ENCODE measurements around the gene MUC4.
A peak's percentile ranks its signal among the peaks of the same experiment; 100 is the strongest.
"Not testable (repeated sequence)": the region's sequence is repeated elsewhere in the genome, so short reads cannot be mapped to it uniquely, and the experiment has no call there.

Gene MUC4

DNA sequence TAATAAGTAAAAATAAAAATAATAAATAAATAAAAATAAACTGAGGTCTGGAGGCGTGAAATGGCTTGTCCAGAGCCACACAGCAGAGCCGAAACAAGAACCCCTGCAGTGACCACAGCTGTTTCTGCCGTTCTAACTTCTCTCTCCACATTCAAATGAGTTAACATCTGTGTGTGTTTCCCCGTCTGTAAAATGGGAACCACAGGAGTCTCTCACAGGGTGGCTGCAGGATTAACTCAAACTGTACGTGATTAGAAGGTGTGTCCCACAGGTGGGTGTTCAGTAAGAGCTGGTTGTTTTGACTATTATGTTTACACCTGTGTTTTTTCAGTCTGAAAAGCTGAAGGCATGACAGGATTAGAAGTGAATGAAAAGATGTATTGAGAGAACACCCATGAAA lies 27.0 kb upstream of the MUC4 start:
- no peak for DNase-seq (ENCODE audit: low spot score)

DNA sequence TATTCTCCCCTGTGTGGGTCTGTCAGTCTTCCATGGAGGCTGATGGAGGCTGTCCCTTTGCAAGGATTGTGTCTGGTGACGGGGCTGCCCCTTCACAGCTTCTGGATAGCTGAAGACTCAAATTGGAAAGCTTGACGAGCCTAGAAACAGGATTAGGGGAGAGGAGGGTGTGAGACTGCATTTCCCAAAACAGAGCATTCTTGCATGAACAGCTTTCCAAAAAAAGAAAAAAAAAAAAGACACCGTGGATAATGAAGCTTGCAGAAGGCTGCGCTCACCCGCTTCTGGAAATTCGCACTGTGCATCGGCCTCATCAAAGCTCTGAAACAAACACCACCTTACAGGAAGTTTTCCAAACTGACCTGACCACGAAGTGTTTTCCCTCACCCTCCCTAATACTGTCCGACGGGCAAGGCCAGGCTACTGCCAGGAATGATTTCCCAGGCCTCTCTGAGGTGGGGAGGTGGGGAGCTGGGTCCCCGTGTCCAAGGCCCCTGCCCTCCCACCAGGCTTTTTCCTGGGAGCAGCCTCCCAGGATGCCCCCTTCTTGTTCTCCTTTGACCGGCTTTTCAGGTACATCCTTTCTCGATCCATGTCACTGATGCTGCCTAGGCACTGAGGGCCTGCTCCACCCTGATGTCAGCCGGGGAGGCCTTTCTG lies 24.9 kb upstream of the MUC4 start:
- DNase-seq (ENCODE audit: low spot score) = no peak

DNA sequence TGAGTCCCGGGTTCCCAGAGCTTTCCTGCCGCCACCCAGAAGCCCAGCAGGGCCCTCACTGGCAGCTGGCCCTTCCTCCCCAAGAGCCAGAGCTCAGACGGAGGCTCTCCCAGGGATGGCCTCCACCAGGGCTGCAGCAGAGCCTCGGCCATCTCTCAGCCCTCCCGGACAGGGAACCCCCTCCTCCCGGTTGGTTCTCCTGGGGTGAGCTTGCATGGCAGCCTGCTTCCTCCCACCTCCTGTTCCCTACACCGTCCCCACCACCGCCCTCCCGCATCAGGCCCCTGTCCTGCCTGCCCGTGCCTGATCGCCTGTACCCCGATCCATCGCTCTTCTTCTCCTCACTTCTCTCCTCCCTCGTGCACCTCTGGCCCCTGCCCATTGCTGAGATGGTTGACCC lies 24.1 kb upstream of the MUC4 start:
- no peak for DNase-seq (ENCODE audit: low spot score)

DNA sequence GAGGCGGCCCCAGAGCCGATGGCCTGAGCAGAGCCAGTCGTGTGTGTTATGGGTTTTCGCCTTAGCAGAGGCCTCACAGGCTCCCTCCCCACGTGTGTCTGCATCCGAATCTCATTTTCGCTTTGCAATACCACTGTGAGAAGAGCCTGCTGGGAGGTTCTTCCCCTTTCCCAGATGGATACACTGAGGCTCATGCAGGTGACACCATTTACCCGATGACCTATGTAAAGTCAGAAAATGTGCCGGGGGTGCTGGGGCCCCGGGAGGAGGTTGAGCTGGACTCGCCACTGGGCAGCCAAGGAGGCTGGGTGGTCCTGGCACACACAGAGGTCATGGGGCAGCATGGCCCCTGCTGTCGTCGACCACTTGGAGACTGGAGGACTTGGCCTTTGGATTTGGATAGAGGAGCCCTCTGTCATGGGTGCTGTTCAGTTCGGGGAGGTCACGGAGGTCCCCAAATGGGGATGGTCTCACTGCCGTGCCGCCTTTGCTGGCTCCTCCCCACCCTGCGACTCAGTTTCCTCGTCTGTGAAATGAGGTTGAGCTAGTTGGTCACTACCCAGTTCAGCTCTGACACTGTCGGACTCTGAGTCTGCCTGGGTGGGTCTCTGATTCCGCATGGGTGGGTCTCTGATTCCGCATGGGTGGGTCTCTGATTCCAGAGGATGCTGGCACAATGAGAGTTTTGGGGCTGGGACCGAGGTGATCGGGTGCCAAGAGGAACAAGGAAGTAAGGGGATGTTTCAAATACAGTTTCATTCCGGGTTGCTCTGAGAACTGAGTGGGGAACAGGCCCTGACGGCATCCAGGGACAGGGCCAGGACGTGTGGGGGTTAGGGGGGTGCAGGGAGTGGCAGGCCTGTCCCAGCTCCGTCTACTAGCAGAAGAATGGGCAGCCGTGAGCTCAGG lies 23.2 kb upstream of the MUC4 start:
- no peak for DNase-seq (ENCODE audit: low spot score)

DNA sequence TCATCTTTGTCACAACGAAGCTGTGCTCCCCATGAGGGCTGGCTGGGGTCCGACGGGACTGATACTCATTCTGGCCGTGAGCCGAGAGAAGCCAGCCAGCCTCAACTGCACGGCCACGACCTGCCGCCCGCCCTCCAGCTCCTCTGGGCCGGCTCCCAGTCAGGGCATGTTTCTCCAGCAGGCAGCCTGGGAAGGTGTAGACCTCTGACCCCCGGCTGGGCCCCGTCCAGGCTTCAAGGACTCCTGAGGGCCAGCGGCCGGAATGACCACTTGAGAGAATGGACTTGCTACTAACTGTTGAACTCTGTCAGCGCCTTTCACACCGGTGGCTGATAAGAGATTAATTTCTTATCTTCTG lies 18.1 kb upstream of the MUC4 start:
- DNase-seq (ENCODE audit: low spot score) = no peak

DNA sequence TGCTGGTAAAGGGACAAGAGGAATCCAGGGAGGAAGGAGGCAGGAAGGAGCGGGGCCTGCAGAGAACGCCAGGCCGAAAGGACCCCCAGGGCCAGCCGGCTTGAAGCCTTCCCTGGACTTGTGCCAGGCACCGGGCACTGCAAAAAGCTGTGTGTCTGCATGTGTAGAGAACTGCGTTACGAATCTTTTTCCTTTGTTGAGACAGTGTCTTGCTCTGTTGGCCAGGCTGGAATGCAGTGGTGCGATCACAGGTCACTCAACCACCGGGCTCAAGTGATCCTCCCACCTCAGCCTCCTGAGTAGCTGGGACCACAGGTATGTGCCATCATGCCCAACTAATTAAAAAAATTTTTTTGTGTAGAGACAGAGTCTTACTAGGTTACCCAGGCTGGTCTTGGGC lies 17.0 kb upstream of the MUC4 start:
- no peak for DNase-seq (ENCODE audit: low spot score)

DNA sequence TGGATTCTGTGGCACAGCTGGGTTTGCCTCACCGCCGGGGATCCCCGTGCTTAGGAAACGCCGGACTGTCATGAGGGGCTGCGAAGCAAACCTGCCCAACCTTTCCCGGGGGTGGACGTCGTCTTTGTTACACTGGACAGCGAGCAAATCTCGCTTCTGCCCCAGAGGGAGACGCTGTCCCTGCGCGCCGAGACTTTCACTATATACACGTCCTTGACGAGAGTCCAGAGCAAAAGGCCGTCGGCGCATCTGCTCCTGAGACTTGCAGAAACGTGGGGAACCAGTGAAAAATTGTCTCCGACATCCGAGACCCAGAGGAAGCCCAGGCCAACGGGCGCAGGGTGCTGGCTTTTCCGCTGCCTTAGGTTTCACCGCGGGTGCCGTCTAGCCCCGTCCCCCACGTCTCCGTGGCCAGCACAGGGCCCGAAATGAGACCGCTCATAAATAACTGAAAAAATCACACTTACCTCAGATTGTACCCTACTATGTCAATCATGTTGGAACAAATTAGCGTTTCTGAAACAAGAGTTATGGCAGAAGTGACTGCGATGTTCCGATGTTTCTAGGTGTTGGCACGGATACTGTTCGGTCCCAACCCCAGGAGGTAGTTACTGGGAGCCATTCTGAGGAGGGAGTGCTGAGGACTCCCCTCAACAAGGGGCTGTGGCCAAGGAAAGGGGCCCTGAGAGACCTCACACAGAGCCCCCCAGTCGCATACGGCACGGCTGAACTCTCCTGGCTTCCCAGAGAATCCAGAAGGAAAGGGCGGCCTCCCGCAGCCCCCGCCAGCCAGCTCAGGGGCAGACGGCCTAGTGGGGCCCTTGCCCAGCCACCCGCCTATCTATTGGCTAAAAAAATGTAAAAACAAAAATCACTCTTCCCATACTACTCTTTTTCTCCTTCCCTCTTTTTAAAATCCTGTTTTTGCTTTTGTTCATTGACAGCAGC lies 14.4 kb upstream of the MUC4 start:
- DNase-seq (ENCODE audit: low spot score) = no peak

DNA sequence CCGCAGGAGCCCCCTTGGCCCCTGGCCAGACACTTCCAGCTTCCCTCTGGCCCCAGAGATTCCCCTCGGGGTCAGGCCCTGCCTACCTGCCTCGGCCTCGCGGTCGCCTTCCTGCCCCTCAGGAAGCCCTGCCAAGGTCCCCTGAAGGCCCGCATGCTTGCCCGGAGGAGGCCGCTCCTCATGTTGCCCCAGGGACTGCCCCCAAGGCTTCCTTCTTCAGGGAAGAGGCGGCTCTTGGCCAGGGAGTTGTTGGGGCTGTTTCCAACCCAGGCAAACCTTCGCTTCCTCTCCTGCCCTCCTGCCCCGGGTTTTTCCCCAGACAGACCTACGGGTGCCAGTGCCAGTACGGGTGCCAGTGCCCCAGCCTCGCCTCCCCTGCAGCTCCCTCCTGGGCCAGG lies 13.5 kb upstream of the MUC4 start:
- DNase-seq (ENCODE audit: low spot score) = no peak

DNA sequence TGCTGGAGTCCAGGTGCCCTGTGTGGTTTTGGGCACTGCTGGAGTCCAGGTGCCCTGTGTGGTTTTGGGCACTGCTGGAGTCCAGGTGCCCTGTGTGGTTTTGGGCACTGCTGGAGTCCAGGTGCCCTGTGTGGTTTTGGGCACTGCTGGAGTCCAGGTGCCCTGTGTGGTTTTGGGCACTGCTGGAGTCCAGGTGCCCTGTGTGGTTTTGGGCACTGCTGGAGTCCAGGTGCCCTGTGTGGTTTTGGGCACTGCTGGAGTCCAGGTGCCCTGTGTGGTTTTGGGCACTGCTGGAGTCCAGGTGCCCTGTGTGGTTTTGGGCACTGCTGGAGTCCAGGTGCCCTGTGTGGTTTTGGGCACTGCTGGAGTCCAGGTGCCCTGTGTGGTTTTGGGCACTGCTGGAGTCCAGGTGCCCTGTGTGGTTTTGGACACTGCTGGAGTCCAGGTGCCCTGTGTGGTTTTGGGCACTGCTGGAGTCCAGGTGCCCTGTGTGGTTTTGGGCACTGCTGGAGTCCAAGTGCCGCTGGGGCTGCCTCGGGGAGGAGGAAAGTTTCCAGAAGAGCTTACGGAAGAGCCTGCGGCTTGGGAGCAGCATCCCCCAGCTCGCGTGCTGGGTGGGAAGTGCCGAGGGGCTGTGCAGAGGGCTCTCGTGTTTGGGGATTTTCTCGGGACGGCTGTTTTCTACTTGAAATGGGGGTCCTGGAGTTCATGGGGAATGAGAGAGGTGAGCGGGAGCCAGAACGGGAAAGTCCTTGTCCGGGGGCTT lies 12.9 kb upstream of the MUC4 start:
- DNase-seq (ENCODE audit: low spot score) = not testable (repeated sequence)

DNA sequence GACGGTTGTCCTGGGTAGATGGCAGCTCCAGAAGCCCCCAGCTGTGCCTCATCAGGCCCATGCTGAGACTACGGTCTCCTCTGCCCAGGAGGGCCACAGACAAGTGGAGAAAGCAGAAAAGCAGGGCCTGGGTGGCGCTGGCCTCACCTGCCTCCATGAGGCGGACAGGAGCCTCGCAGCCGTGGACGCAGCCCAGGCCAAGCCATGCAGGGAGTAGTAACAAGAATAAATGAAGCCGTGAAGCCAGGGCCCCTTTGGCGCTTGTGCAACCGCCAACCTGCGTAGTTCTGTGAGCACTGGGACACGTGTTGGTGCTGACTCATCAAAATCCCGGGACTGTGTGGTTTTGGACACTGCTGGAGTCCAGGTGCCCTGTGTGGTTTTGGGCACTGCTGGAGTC lies 12.3 kb upstream of the MUC4 start:
- DNase-seq (ENCODE audit: low spot score) = peak; percentile 40

DNA sequence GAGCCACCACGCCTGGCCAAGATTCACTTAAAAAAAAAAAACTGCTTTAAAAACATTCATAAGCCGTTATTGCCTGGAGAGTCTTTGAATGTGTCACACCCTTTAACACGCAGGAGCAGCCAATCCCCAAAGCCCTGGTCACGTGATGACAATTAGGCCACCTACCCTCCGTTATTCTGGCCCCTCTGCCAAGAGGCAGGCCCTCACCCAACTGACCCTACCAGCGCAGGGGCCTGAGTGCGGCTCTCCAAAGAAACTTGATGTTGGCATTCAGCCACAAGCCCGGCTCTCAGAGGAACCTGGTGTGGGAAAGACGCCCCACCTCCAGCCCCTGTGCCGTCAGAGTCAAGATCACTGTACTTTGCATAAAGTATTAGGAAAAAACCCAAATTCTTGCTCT lies 11.6 kb upstream of the MUC4 start:
- DNase-seq (ENCODE audit: low spot score) = no peak

DNA sequence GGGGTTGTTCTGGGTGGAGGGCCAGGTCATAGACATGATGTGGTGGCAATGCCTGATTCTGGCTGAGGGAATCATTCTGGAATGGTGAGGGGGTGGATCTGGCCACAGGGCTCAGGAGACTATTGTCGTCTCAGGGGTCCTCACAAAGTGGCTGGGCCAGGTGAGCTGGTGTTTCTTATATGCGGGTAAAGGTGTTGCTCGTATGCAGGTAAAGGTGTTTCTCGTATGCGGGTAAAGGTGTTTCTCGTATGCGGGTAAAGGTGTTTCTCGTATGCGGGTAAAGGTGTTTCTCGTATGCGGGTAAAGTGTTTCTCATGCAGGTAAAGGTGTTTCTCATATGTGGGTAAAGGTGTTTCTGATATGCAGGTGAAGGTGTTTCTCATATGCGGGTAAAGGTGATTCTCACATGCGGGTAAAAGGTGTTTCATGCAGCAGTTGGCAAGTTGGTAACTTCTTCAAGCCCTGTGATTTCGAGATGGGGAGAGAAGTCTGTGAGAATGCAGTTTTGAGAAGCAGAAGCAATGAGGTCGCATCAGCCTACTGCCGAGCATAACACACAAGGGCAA lies 10.5 kb upstream of the MUC4 start:
- DNase-seq (ENCODE audit: low spot score) = no peak

DNA sequence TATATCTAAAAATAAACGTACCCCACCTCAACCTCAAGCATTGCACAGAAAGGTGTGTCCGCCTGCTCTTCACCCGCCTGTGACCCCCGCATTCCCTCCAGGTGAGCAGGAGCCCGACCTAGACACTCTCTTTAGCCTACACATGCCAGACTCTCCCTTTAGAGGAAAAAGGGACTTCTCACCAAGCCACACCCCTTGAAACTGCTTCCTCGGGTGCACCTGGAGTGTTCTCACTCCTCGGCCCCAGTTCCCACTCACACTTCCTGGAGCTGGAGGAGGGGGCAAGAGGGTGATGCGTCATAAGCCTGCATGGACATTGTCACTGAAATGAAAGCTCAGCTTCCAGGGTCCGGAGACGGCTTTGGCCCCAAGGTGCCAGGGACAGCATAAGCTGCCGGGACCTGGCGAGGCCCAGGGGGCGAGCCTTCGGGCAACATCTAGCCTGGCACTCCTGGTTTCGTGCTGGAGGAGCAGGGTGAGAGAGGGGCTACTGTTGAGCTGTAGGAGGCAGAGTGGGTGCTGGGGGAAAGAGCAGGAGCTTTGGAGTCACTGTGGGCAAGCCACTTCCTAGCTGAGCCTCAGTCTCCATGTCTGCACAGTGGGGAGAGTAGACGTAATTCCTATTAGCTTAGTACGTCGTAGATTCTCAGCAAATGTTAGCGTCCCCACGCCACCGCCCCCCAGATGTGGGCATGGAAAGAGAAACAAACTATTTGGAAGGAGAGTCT lies 9.8 kb upstream of the MUC4 start:
- no peak for DNase-seq (ENCODE audit: low spot score)

DNA sequence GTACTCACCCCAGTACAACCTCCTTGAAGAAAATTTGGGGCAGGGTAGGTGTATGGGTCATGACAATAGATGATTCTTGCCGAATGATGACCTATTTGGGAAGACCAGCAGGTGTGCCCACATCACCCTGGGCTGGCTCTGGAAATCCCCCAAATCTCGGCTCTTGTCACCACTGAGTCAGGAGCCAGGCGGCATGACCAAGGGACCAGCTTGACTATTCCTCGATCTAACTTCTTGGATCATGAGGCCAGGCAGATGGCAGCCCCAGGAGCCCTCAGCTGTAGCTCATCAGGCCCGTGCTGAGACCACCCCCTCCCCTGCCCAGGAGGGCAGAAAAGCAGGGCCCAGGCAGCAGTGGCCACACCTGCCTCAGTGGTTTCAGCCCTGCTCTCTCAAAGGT lies 9.2 kb upstream of the MUC4 start:
- DNase-seq (ENCODE audit: low spot score) = no peak

DNA sequence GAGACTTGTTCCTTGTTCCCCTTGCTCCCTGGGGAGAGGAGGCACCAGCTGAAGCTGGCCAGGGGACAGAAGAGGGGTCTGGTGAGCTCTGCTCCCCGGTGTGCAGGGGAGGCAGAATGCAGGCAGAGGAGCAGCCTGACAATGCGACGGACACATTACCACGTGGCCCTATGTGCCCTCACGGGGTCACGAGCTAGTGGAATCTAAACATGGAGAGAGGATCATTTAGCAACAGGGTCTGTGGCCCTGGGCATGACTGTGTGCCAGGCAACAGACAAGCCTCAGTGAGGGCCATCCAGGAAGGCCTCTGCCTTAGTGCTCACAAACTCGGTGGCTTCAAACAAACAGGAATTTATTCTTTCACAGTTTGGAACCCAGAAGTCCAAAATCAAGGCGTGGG lies 8.5 kb upstream of the MUC4 start:
- no peak for DNase-seq (ENCODE audit: low spot score)

DNA sequence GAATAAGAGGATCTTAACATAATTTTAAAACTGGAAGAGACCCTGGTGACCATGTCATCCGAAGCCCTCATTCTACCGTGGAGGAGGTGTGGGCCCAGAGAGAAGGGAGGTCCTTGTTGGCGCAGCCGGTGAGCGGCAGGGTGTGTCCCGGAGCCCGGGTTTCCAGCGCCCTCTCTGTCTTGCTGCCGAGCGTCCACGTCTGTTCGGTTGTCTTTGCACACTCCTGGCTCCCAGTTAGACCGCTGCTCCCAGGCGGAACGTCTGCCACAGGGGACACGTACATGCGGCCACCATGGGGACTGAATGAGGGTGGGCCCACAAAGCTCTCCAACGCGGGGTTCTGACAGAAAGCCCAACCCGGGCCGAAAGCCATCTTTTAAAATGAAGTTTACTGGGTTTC lies 6.6 kb upstream of the MUC4 start:
- DNase-seq (ENCODE audit: low spot score) = no peak

DNA sequence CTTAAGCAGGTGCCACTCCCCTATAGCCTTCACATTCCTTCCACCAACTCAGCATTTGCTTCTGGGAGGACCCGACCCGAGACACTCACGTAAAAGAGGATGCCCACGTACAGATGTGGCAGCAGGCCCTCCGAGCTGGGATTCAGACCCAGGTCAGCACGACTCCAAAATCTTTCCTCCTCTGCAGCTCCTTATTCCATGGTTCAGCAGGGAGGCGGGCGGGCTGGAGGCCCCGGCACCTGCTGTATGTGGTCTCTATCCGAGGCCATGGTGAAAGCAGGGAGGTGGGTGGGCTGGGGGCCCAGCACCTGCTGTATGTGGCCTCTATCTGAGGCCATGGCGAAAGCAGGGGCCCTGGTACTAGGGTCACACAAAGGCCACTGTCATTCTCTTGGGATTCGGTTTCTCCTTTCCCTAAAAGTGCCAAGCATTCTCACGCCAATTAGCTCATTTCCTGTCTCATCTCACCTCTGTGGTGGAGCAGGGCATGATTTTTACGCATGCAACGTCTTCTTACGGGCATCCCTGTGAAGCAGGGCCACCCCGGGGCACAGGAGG lies 5.9 kb upstream of the MUC4 start:
- DNase-seq (ENCODE audit: low spot score) = no peak

DNA sequence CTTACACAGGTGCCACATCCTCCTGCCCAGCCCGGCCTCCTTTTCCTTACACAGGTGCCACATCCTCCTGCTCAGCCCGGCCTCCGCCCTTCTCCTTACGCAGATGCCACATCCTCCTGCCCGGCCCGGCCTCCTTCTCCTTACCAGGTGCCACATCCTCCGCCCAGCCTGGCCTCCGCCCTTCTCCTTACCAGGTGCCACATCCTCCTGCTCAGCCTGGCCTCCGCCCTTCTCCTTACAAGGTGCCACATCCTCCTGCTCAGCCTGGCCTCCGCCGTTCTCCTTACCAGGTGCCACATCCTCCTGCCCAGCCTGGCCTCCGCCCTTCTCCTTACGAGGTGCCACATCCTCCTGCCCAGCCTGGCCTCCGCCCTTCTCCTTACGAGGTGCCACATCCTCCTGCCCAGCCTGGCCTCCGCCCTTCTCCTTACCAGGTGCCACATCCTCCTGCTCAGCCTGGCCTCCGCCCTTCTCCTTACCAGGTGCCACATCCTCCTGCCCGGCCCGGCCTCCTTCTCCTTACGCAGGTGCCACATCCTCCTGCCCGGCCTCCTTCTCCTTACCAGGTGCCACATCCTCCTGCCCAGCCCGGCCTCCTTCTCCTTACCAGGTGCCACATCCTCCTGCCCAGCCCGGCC lies 4.7 kb upstream of the MUC4 start:
- DNase-seq (ENCODE audit: low spot score) = not testable (repeated sequence)

DNA sequence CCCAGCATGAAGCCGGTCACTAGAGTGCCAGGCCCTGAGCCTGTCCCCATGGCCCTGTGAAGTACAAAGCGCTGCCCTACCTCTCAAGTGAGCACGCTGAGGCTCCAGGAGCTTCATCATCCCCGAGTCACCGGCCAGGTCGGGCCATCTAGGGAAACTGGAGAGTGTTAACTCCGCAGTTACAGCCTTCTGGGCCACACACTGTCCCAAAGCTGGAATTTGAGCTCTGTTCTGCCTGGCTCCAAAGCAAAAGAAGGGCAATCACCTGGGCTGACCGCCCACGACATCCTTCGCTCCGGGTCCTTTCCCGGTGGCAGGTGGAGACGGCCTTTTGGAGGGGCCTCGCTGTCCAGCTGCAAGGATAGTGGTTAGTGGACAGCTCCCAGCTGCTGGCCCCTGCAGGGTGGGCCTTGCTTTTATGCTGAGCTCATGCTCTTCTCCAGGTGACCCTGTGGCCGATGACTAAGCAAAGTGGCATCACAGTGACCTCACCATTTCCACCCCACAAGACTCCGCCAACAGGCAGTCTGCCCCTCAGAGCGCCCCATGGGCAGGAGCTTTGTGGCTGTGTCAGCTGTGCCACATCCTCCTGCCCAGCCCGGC lies 3.5 kb upstream of the MUC4 start:
- no peak for DNase-seq (ENCODE audit: low spot score)

All from HuH-7.5 (cell line).